H1 (cell line): ENCODE measurements around the gene CCDC88A. TPM values are rescaled to one million over a fixed set of nuclear protein-coding genes. Genes with fewer than 3 reads are reported as not detected.

Experiments
- ASH2L ChIP-seq: fragments of 200-600, 300-600 bp; sonication (generic); IDR thresholded peaks from one replicate; pipeline ENCODE4 v1.7.1; 2017; ENCODE audit warnings: low read length
- polyA plus RNA-seq, 7 experiments: library from polyadenylated mRNA; depleted of rRNA in 3 of 7; stranded (reverse) in 5 of 7; unstranded in 2 of 7; fragments of >200 nt in 5 of 7; fragments of 200-250 nt in 2 of 7; gene quantifications; 1 replicate in 5 of 7; 2 replicates in 1 of 7; 4 replicates in 1 of 7; pipeline versions ENCODE4 v1.2.1 to v1.2.3, GENCODE V29; 2011 to 2013; ENCODE audit warnings: missing spikeins in 2 of 7, mixed read lengths in 2 of 7
- small RNA-seq: library from polyadenylated mRNA; stranded (forward); fragments of <200 nt; extraction: miRNeasy Mini kit (QIAGEN cat#:217004); gene quantifications from one replicate; pipeline ENCODE3, GENCODE V24; 2013; ENCODE audit not compliant: insufficient read depth
- total RNA-seq: library from RNA; stranded (reverse); fragmentation: NEBNext Ultra II Directional; extraction: Animal tissue kit (Norgen Biotek cat#: 25700); gene quantifications from 2 replicates; pipeline ENCODE4 v1.2.1, GENCODE V29; 2021

CCDC88A gene
- total and polyA plus RNA-seq, 2 of the 8 experiments (the other 6 are each of a cell fraction or from before 2014, with no cell fraction given): 27.0 to 98.0 TPM

DNA sequence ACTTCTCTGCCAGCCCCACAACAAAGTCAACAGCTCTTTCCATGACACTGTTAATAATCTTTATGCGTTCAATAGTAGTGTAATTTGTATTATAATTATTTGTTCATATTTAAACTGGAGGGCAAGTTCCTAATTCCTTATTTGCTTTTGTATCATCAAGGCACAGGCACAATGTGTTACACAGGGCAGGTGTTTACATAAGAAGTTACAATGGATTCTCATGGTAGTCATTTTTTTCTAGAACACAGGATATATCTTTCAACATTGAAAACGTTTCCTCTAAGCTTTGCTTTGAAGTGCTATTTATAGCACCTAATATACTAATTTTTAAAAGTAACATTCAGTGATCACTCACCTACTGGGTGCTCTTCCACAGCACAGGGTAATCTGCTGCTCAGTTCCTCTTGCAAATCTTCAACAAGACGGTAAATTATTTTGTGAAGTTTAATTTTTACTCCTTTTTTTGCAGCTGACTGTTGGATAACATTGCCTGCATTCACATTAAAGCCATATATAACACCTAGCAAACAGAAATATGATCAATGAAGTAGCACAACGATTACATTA is 179.9 kb downstream of the CCDC88A start (continued):
- no peak for TF ChIP-seq ASH2L

Small RNA genes lying within 50 kb of the gene (small RNA-seq; reads per million reads assigned to genes)
- gene RF00019: not detected
- not detected for gene RNU6-221P
- not detected for gene RNU6-775P

Other genes starting within 250 kb of the CCDC88A start
- gene CLHC1, start 187.6 kb downstream of the CCDC88A start, total RNA-seq: 7.2 and 10.8 TPM in 2 replicates
- 2.3 and 2.6 TPM in 2 replicates for gene CLHC1, start 187.6 kb downstream of the CCDC88A start, polyA plus RNA-seq (2011; rRNA removed)
- gene RPS27A, start 187.2 kb downstream of the CCDC88A start, total RNA-seq: 1,427 and 1,431 TPM in 2 replicates
- gene RPS27A, start 187.2 kb downstream of the CCDC88A start, polyA plus RNA-seq (2011; rRNA removed): 908 and 1,682 TPM in 2 replicates
- 34.5 and 36.0 TPM in 2 replicates for gene MTIF2, start 150.6 kb downstream of the CCDC88A start, total RNA-seq
- 8.2 and 11.0 TPM in 2 replicates for gene MTIF2, start 150.6 kb downstream of the CCDC88A start, polyA plus RNA-seq (2011; rRNA removed)
- gene CFAP36, start 99.9 kb upstream of the CCDC88A start, total RNA-seq: 18.7 and 19.9 TPM in 2 replicates
- gene CFAP36, start 99.9 kb upstream of the CCDC88A start, polyA plus RNA-seq (2011; rRNA removed): 3.2 and 4.4 TPM in 2 replicates
- 38.8 and 39.1 TPM in 2 replicates for gene PPP4R3B, start 197.8 kb upstream of the CCDC88A start, total RNA-seq
- gene PPP4R3B, start 197.8 kb upstream of the CCDC88A start, polyA plus RNA-seq (2011; rRNA removed): 7.0 and 8.5 TPM in 2 replicates